GM21381 (cell line): ENCODE results near the gene SECISBP2L.

Experiments used
- ATAC-seq: cut with Tn5 transposase; IDR thresholded peaks from one replicate; pipeline ENCODE4 v1.9.1; 2021; ENCODE audit warnings: mild to moderate bottlenecking, moderate library complexity; ENCODE audit not compliant: unreplicated experiment

The SECISBP2L gene

DNA sequence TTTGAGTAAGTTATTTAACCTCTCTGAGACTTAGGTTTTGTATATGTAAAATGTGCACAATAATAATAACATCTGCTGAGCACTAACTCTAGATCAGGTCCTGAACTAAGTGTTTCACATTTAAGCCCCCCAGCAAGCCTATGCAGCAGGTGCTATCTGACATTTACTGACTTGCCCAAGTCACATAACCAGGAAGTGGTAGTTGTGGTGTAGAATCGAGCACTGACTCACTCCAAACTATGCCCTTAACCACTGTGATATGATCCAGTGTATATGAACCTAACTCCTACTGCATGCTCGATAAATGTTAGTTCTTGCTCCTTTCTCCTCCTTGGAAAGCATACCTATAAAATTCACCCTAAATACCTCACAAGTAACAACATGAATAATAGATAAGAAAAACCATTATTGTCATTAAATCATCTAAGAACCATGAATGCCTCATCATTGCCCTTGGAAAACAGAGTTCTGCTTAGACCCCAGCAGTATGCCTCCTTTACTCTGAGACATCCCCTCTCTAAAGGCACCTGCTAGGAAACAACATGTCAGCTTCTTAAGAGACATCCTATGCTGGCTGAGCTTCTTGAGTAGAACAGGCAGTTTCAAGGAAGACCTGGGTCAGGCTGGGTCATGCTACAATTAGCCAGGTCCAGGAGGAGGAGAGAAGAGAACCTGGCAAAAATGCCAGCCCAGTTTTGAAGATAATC is 79.5 kb downstream of the SECISBP2L start:
- peak; percentile 84 for ATAC-seq

DNA sequence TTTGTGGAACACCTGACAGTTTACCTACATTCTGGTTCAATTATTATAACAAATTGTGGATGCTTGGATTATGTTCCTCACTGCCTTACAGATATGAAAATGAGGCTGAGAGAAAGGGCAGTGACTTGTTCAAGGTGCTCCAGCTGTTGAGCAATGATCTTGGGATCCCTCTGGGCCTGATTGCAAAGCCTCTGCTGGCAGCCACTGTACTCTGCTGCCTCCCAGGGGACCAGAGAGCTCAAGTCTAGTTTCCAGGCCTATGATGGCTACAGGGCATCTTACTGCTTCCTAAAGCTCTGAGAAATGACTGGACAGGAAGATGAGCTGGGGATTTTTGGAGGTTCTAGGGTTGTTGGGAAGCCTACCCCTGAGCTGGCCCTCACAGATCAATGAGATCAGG is 80.3 kb downstream of the SECISBP2L start:
- peak; percentile 57 for ATAC-seq

DNA sequence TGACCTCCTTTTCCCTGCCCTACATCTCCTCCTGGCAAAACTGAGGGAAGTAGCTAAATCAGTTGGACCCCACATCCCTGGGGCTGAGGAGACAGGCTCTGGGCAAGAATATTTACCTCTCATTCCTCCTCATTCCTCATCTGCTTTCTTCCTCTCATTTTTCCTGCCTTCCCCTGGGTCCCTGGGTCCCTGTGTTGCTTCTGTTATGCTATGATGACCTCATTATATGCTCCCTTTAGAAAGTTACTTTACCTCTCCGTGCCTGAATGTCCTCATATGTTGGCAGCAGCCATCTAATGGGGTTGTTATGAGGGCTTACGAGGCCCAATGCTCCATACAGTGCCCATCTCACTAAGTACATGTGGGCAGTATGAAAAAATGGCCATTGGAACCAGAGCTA is 81.3 kb downstream of the SECISBP2L start:
- ATAC-seq, result no peak

DNA sequence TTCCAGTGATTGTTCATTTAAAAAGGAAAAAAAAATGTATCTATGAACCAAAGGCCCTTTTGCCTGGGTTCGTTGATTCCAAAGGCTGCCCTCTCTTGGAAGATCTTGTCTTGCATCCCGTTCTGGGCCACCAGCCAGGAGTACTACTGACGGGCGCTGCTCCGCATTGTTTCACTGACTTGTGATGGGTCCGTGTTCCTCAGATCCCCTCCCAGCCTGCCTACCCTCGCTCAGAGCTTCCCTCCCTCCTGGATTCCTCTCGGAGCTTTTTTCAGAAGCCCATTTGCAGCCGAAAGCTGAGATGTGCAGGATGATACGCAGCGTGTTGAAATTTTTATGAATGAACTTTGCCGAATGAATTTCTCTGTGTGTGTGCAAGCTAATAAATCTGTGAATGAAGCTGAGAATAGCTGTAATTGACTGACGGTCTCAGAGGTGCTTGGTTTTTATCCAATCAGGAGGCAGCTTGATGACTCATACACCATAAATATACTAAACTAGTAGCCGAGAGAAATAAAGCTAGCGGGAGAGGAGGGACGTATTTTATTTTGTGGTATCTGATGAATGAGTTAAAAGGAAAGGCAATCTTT is 82.6 kb downstream of the SECISBP2L start, which contains the start of gene SHC4:
Gene SHC4, minus strand, starts transcription at position 396 of the 590 bp plus-strand sequence. CDS start 904 bp downstream, outside the sequence.
- no peak for ATAC-seq

DNA sequence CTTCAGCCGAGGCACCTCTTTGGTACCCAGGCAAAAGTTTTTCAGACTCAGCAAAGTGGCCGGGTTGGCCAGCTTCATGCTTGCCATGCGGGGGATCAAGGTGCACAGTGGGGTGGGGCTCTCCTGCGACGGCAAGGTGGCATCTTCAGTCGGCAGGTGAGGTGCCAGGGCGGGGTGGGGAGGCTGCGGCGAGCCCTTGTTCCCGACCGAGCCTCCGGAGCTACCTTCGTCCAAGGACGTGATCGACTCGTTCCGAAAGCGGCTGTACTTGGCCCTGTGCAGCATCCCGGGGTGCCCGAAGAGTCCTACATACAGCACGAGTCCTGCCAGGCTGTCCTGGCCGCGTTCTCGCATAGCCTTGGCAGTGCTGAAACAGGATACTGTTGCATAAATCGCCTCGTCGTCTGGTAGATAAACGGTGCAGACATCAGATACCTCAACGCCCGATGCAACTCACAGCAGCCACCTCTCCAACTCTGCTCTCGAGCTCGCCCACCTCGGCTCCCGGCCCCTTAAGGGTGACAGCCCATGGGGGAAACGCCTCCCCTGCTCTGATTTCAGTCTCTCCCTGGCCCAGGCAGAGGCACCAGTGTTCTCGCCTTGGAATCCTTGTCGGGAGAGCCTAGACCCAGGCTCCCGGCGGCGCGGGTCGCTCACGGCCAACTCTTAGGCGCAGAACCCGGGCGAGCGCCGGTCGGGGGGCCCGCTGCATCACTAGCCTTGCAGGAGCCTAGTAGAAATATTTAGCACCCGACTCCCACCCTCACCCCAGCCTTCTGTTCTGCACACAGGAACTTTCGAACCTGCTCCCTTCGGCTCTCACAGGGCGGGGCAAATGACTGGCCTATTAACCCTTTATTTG is 83.4 kb downstream of the SECISBP2L start:
- ATAC-seq, result no peak

DNA sequence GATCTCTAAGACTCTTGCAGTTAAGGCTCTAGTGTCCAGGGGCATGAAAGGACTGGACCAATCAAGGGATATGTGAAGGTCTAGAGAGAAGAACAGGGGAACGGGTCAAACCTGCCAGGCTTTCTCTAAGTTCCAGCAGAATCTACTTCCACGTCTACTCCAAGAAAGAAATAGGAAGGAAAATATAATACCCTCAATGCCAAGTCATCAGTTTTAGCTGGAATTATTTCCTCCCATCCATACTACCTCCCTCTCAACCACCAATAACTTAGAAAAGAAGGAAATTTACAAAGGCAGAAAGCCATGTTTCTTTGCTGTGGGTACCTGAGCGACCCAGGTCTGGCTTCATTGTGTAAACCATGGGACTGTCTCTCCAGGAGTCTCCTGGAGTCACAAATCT is 90.3 kb downstream of the SECISBP2L start:
- no peak for ATAC-seq

DNA sequence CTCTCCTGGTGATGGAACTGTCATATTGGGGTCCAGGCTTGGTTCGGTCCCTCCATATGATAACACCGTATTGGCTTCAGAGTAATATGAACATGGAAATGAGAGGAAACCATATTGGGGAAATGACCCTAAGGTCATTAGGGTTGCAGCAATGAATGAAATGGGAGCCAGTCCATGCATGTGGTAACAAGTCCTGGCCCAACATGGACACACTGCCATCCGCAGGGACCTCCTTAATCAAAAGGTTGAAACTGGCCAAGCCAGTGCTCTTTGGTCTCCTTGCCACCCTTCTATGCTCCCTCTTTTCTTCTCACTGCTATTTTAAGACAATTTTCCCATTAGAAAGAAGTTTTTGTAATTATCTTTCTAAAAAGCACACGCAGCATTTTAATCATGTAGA is 90.9 kb downstream of the SECISBP2L start:
- no peak for ATAC-seq

DNA sequence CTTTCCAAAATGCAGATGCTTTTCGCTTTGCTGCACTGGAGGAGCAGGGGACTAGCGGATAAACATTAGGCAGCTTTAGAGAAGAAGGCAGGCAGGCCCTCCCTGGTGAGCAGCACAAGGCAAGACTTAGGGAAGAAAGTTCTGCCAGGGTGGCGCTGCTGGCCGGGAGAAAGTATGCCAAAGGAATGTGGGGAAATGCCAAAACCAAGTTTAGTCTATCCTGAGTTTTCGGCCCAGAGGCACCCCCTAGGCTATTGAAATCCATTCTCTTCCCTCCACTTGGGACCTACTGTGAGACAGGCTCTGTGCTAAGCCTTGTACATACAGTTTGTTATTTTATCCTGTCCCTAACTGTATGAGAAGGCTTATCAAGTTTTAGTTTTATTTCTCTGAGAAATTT is 91.7 kb downstream of the SECISBP2L start:
- no peak for ATAC-seq

DNA sequence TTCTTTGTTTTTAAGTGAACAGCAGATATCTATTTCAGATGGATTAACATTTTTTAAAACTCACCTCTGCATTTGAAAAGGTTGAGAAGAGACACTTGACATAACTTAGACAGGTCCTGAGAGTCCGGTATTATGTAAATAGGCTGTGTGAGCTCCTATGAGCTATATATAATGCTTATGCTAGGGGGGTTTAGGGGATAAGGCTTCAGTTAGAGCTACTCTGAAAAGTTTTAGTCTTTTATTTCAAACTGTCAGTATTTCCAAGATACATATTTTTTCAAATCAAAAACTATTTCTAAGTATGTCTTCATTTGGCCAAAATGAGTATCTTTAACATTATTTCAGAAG is 99.4 kb downstream of the SECISBP2L start:
- ATAC-seq, result no peak

DNA sequence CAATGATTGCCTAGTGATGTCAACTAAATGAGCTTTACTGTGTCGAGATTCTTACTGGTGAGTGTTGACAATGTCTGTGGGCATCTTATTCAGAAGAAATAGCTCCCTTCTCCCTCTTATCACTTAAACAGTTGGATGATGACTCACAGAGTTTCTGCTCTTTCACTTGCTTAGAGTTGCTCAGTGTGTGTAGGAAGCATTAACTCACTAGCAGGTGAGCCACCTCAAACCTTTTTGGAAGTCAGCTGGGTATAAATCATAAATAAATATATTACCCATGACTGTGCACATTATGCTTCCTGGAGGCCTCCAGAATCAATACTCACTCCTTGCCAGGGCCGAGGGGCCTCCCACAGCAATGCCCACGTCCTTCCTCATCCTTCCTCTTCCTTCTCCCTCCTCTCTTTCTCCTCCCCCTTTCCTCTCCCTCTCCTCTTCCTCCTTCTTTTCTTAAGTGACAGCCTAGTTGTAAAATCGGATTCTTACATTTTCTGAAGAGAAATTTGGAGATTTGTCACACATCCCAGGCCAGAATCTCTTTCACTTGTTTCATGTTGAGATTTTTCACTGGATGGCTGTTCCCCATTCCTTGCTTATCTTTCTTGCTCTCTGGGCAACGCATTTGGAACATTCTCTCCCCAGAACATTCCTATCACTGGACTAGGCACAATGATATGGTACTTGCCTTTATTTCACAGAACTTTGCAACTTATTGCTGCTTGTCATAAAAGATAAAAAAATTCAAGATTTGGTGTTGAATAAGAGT is 100.0 kb downstream of the SECISBP2L start:
- ATAC-seq, result no peak

DNA sequence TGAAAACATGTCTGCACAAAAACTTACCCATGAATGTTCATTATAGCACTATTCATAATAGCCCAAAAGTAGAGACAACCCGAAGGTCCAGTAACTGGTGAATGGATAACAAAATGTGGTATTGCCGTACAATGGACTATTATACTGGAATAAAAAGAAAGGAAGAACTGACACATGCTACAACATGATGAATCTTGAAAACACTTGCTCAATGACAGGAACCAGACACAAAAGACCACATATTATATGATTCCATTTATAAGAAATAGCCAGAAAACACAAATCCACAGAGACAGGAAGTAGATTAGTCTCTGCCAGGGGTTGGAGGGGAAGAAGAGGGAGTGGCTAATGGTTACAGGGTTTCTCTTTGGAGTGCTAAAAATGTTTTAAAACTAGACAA is 100.9 kb downstream of the SECISBP2L start:
- no peak for ATAC-seq

DNA sequence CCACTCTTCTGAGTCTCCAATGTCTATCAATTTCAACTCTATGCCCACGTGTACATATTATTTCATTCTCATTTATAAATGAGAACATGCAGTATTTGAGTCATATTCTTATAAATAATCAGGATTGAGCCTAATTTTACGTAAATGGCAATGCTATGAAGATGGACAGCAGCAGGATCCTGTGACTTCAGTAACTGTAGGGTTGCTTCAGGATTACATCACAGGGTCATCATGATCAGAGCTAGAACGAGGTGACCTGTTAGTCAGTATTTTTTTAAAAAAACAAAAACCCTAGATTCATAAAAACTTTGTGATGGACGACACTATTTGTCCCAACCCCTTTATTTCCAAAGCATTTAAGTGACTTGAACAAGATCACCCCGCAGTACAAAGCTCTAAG is 104.3 kb downstream of the SECISBP2L start:
- ATAC-seq, result no peak

DNA sequence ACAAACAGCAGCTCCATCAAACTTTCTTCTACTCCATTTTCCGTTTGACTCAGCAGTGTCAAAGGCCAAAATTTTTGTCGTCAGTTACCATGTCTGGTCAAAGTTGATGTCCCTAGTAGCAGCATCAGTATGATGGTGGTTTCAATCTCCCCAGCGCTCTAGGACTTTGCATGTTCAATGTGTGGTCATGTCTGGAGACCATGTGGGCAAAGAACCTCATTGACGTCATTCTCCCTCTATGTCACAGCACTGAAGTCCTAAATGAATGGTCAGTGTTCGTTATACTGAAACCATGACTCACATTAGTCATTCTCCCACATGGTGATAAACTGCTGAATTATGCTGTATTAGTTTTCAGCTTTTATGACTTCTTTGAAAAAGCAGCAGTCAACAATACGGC is 105.7 kb downstream of the SECISBP2L start:
- ATAC-seq, result peak; percentile 87

DNA sequence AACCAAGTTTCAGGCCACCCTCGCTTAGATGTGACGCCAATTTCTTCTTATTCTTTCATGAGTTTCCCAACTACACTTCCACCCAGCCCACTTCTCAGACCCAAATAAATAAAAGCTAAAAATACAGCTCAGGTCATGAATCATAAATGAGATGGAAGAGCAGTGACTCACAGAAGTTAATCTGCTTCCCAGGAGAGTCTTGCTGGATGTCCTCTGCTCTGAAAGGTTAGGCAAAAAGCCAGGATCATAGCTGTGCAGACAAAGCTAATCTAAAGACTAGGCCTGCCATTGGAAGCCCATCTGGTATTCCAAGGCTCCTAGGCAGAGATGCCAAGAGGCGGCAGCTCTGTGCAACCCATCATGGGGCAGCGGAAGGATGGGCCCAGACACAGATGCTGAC is 106.6 kb downstream of the SECISBP2L start:
- no peak for ATAC-seq
